Pancreas (tissue), 10 donors: ENCODE results near the gene CCL11. TPM values are rescaled to one million over a fixed set of nuclear protein-coding genes. Genes with fewer than 3 reads are reported as not detected.

Experiments
- ATAC-seq, 4 donors: fragments of 200-7000 bp; cut with Tn5 transposase; one replicate each; pipeline versions ENCODE4 v1.8.0 to v1.9.1; 2020; ENCODE audit warnings: mild to moderate bottlenecking in 4 of 4, moderate library complexity in 4 of 4
- DNase-seq, 6 donors: peaks; one replicate each; pipeline ENCODE4 v3.0.0-alpha.2; 2020
- FAIRE-seq: peaks from 2 replicates; lab custom pipeline; 2012; peaks lifted over from hg19 to GRCh38; lab: Jason Lieb, UNC
- H3K27ac ChIP-seq, 4 donors: fragments of 200-600 bp; sonication (generic); 1 replicate in 3 of 4; 2 replicates in 1 of 4; pipeline versions ENCODE4 v1.5.0 to v1.8.0; 2020
- H3K27me3 ChIP-seq, 4 donors: fragments of 200-600 bp; one replicate each; pipeline ENCODE4 v1.8.0; 2021
- H3K36me3 ChIP-seq, 3 donors: fragments of 200-600 bp; sonication (generic) in 1 of 3; one replicate each; pipeline versions ENCODE4 v1.5.0 to v1.8.0; 2020 to 2021
- H3K4me1 ChIP-seq, 3 donors: fragments of 200-600 bp; one replicate each; pipeline ENCODE4 v1.8.0; 2021
- H3K4me3 ChIP-seq, 4 donors: fragments of 200-600 bp; sonication (generic) in 2 of 4; one replicate each; pipeline versions ENCODE4 v1.5.0 to v1.8.0; 2020 to 2021
- H3K9me3 ChIP-seq, 4 donors: fragments of 200-600 bp; one replicate each; pipeline ENCODE4 v1.8.0; 2021
- WGBS, 2 donors: extraction: QIAGEN DNeasy Blood & Tissue Kit; methylation state at CpG; one replicate each; pipeline ENCODE4 v1.1.7; 2013; 5-methylcytosine and 5-hydroxymethylcytosine counted together
- intact Hi-C, 3 donors: fragments of 100-400 bp; cut with DNase I; formaldehyde crosslinking; loops; one replicate each; pipeline versions ENCODE4 v1.11.1 to v1.14.2; 2022
- polyA plus RNA-seq, 2 donors: library from polyadenylated mRNA; stranded (reverse); fragments of 200-250 nt; gene quantifications; one replicate each; pipeline ENCODE4 v1.2.3, GENCODE V29; 2013
- total RNA-seq, 6 donors: library from RNA; stranded (reverse); fragmentation: NEBNext Ultra II Directional in 4 of 6; extraction: Animal tissue kit (Norgen Biotek cat#: 25700) in 4 of 6; gene quantifications; one replicate each; pipeline versions ENCODE4 v1.2.1 to v1.2.4, GENCODE V29; 2021 to 2023
- TF ChIP-seq, protein P1 (sequence below), 4 donors: fragments of 200-600 bp; sonication (generic) in 3 of 4; IDR thresholded peaks; one replicate each; pipeline versions ENCODE4 v1.5.0 to v1.8.0; 2021; ENCODE audit warnings: antibody characterized with exemption in 4 of 4
- donor health status: healthy with polysubstance abuse.
- donor health status: DM: no; HTN: no; CAD: no; lungs with moderate emphysema.
- donor health status: DM: no; HTN: no; CAD: no.
- donor health status: control.
- donor health status: control.
- donor health status: Bipolar disorder and iron deficiency.
- donor health status: DM: yes; HTN: yes; CAD: no.
- donor health status: DM: no; HTN: no; CAD: no.
- donor health status: DM: no; HTN: no; CAD: no.
- donor health status: DM: yes; HTN: yes; CAD: no.

The CCL11 gene
- total and polyA plus RNA-seq, 8 donors: 0.43 to 4.0 (median 1.1) TPM; not detected in 3

DNA sequence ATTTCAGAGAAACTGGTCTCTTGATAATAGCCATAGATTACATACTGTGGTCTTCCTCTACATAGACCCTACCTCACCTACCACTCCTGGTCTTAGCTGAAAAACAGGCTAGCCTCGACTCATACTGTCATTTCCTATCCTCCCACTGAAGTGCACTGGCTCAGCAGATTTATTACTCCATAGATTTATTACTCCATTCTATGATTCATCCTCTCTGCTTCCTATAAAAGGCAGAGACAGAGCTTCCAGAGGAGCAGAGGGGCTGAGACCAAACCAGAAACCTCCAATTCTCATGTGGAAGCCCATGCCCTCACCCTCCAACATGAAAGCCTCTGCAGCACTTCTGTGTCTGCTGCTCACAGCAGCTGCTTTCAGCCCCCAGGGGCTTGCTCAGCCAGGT is 15.6 kb upstream of the CCL11 start, which contains the start of gene CCL7:
CCL7 (plus strand) TSS at position 253 of the 400 bp plus-strand sequence; CDS start at position 323, 70 bp downstream.
- intact Hi-C loops: no loop called here

GRCh38 chr17:34275881-34276280 is 9.7 kb upstream of the CCL11 start:
- intact Hi-C loops: no loop called here
- H3K27me3 ChIP-seq: no peaks in the 10 kb centered on the region
- H3K4me3 ChIP-seq: no peak overlapping the region
- WGBS, 2 donors: 4 to 5% methylated on average over 1 of the region's 1 CpG
- ATAC-seq: peak in 1 of 4 donors; percentile 22
- DNase-seq: no peak
- no peak for FAIRE-seq
- no peak overlapping the region for H3K27ac ChIP-seq
- no peaks in the 10 kb centered on the region for H3K36me3 ChIP-seq
- no peaks in the 10 kb centered on the region for H3K9me3 ChIP-seq
- TF ChIP-seq, protein P1, sequence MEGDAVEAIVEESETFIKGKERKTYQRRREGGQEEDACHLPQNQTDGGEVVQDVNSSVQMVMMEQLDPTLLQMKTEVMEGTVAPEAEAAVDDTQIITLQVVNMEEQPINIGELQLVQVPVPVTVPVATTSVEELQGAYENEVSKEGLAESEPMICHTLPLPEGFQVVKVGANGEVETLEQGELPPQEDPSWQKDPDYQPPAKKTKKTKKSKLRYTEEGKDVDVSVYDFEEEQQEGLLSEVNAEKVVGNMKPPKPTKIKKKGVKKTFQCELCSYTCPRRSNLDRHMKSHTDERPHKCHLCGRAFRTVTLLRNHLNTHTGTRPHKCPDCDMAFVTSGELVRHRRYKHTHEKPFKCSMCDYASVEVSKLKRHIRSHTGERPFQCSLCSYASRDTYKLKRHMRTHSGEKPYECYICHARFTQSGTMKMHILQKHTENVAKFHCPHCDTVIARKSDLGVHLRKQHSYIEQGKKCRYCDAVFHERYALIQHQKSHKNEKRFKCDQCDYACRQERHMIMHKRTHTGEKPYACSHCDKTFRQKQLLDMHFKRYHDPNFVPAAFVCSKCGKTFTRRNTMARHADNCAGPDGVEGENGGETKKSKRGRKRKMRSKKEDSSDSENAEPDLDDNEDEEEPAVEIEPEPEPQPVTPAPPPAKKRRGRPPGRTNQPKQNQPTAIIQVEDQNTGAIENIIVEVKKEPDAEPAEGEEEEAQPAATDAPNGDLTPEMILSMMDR (IDR thresholded peaks at IDR 0.05): no peak
- H3K4me1 ChIP-seq: no peaks in the 10 kb centered on the region

More for the DNA sequence above, 15.6 kb upstream of the CCL11 start, which contains the start of gene CCL7:
- 26 to 50% methylated on average over 1 of the region's 1 CpG for WGBS, 2 donors
- no peak for DNase-seq
- Histone ChIP-seq H3K4me3 (no peak within 1 kb of the TSS), H3K27ac (no peak within 1 kb of the TSS), H3K27me3 (no peaks in the 10 kb centered on the region), H3K9me3 (no peaks in the 10 kb centered on the region), H3K36me3 (no peaks in the 10 kb centered on the region), H3K4me1 (no peaks in the 10 kb centered on the region)
- TF ChIP-seq, protein P1 (IDR thresholded peaks at IDR 0.05): no peak
- FAIRE-seq: no peak
- ATAC-seq: no peak

DNA sequence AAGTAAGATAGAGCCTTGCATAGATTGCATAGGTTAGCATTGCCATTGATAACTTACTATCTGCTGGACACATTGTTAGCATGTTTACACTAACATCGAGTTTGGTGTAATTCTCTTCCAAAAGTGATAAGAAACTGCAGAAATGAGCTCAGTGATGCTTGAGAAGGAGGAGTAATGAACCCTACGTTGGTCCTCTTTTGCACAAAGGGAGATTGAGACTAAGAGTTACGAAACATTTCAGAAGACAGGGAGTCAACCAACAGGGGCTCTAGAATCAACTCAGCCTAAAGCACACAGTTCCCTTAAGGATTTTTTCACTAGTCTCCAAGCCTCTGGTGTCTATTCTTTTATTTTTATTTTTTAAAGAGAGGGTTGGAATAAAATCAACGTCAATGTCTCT is 8.7 kb upstream of the CCL11 start:
- Histone ChIP-seq H3K4me3 (no peak overlapping the region), H3K27ac (no peak overlapping the region), H3K9me3 (no peaks in the 10 kb centered on the region), H3K27me3 (no peaks in the 10 kb centered on the region), H3K36me3 (no peaks in the 10 kb centered on the region), H3K4me1 (no peaks in the 10 kb centered on the region)
- 37 to 47% methylated on average over 4 of the region's 4 CpGs for WGBS, 2 donors
- intact Hi-C loops: no loop called here
- DNase-seq: no peak
- TF ChIP-seq, protein P1 (IDR thresholded peaks at IDR 0.05): no peak
- no peak for ATAC-seq
- FAIRE-seq: no peak

- 69 to 73% methylated on average over 6 of the region's 6 CpGs for WGBS, 2 donors
- intact Hi-C loops: no loop called here
- H3K9me3 ChIP-seq: no peaks in the 10 kb centered on the region
- no peaks in the 10 kb centered on the region for H3K27me3 ChIP-seq
- FAIRE-seq (no peak), DNase-seq (no peak), ATAC-seq (no peak)
- H3K36me3 ChIP-seq: no peaks in the 10 kb centered on the region
- H3K4me1 ChIP-seq: no peaks in the 10 kb centered on the region
- H3K27ac ChIP-seq: no peak overlapping the region
- no peak overlapping the region for H3K4me3 ChIP-seq
- TF ChIP-seq, protein P1 (IDR thresholded peaks at IDR 0.05): no peak
Observed at GRCh38 chr17:34283571-34283970, 2.0 kb upstream of the CCL11 start.

GRCh38 chr17:34287875-34288274 is 2.3 kb downstream of the CCL11 start:
- ATAC-seq (no peak), FAIRE-seq (no peak), DNase-seq (no peak)
- Histone ChIP-seq H3K27ac (no peak overlapping the region), H3K27me3 (no peaks in the 10 kb centered on the region), H3K4me3 (no peak overlapping the region), H3K36me3 (no peaks in the 10 kb centered on the region), H3K9me3 (no peaks in the 10 kb centered on the region), H3K4me1 (no peaks in the 10 kb centered on the region)
- TF ChIP-seq, protein P1 (IDR thresholded peaks at IDR 0.05): no peak
- WGBS, 2 donors: 24 to 25% methylated on average over 2 of the region's 2 CpGs
- intact Hi-C loops: no loop called here
